PC-3 (cell line): Measurements from ENCODE around the gene SIAE.

ENCODE experiments used
- EZH2 ChIP-seq: fragments of 300-600 bp; sonication (generic); IDR thresholded peaks from one replicate; pipeline ENCODE4 v1.6.1; 2017; ENCODE audit warnings: antibody characterized with exemption, mild to moderate bottlenecking, low read length; ENCODE audit not compliant: unreplicated experiment
- EZH2phosphoT487 ChIP-seq: fragments of 300-600 bp; sonication (generic); IDR thresholded peaks from 2 replicates; pipeline ENCODE4 v1.6.1; 2018; ENCODE audit warnings: mild to moderate bottlenecking, antibody characterized with exemption, low read length, borderline replicate concordance
- TF ChIP-seq, protein P1 (sequence below): fragments of 300-600 bp; sonication (generic); conservative IDR thresholded peaks from 2 replicates; pipeline ENCODE4 v1.5.1; 2017; ENCODE audit warnings: antibody characterized with exemption, low read depth, mild to moderate bottlenecking, low read length

DNA sequence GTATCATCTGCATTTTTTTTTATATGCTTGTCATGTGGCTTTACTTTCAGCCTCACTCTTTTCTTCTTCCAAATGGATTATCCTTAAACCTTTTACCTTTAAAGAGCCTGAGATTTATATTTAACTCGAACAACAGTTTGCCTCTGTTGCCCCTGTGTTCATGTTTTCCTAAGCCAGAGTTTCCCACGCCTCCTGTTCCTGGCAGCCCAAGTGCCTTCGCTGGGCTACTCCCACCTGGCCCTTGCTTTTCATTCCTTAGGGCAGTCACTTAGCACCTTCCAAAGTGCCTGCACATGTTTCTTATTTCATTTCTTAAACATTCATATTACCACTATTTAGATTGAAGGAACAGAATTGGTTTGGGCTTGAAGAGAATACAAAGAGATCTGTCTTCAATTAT is 37.6 kb downstream of the SIAE start:
- TF ChIP-seq, protein P1, sequence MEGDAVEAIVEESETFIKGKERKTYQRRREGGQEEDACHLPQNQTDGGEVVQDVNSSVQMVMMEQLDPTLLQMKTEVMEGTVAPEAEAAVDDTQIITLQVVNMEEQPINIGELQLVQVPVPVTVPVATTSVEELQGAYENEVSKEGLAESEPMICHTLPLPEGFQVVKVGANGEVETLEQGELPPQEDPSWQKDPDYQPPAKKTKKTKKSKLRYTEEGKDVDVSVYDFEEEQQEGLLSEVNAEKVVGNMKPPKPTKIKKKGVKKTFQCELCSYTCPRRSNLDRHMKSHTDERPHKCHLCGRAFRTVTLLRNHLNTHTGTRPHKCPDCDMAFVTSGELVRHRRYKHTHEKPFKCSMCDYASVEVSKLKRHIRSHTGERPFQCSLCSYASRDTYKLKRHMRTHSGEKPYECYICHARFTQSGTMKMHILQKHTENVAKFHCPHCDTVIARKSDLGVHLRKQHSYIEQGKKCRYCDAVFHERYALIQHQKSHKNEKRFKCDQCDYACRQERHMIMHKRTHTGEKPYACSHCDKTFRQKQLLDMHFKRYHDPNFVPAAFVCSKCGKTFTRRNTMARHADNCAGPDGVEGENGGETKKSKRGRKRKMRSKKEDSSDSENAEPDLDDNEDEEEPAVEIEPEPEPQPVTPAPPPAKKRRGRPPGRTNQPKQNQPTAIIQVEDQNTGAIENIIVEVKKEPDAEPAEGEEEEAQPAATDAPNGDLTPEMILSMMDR = no peak
- TF ChIP-seq EZH2phosphoT487 = no peak
- TF ChIP-seq EZH2 = no peak
